GM19467 (cell line): Measurements from ENCODE around the gene RNF151.

Experiments used
- ATAC-seq: cut with Tn5 transposase; IDR thresholded peaks from one replicate; pipeline ENCODE4 v1.9.1; 2021; ENCODE audit warnings: mild to moderate bottlenecking, moderate library complexity; ENCODE audit not compliant: unreplicated experiment

RNF151 gene

DNA sequence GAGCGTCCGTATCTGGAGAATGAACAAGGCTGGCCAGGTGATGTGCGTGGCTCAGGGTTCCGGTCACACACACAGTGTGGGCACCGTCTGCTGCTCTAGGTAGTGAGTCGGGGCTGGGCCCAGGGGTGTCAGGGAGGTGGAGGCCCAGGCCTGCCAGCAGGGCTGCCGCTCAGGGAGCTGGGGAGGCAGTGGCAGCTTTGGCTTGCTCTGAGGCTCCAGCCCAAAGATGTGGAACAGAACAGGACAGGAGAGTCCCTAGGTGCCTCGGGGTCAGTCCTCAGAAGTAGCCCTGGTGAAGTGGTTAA, 9.5 kb downstream of the RNF151 start:
- ATAC-seq: no peak

DNA sequence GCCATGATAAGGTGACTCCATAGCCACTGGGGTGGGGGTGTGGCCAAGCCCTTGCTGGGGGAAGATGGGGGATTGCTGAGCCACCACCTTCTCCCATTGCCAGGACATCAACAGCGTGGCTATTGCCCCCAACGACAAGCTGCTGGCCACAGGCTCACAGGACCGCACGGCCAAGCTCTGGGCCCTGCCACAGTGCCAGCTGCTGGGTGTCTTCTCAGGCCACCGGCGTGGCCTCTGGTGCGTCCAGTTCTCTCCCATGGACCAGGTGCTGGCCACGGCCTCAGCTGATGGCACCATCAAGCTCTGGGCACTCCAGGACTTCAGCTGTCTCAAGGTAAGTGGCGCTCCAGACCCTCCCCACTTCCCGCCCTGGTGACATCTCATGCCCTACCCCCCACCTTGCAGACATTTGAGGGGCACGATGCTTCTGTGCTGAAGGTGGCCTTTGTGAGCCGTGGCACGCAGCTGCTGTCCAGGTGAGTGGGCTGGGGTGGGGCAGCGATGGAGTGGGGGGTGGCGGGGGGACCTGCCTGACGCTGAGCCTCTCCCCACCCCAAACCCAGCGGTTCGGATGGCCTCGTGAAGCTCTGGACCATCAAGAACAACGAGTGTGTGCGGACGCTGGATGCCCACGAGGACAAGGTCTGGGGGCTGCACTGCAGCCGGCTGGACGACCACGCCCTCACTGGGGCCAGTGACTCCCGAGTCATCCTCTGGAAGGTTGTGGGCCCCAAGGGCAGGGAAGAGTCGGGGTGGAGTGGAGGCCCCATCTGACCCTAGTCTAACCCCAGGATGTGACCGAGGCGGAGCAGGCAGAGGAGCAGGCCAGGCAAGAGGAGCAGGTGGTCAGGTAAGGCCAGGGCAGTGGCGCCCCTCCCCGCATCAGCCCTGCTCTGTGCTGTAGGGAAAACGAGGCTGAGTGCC, 10.6 kb downstream of the RNF151 start:
- no peak for ATAC-seq

DNA sequence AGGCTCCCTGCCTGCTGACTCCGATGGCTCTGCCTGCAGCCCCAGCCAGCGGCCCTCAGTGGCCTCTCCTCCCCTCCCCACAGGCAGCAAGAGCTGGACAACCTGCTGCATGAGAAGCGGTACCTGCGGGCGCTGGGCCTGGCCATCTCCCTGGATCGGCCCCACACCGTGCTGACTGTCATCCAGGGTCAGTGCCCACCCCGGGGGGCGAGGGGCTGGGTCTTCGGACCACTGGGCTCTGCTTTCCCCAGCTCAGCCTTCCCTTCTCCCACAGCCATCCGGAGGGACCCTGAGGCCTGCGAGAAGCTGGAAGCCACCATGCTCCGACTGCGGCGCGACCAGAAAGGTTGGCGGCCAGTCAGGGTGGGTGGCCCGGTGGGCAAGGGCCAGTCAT, 11.2 kb downstream of the RNF151 start:
- ATAC-seq: no peak

DNA sequence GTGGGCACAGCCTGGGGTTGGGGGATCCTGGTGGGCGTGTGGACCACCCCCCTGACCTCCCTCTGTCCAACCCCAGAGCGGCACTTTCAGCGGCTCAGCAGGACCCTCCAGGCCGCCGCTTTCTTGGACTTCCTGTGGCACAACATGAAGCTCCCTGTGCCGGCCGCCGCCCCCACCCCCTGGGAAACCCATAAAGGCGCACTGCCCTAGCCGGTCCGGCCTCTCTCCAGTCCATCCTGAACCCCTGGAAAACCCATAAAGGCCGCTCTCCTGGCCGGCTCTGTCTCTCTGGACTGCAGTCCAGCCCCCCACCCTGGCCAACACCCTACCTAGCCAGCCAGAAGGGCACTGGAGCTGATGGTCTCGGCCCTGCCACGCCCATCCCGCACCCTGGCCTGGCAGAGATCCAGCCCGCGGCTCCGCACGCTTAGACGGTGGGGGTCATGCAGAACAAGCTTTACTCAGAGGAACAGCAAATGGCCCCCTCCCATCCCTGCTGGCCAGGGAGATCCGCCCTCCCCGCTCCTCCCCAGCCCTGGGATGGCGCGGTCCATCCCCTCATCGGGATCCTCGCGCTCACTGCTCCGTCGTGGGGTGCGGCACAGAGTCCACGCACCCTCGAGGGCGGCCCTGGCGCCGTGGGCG, 11.9 kb downstream of the RNF151 start:
- ATAC-seq: no peak

DNA sequence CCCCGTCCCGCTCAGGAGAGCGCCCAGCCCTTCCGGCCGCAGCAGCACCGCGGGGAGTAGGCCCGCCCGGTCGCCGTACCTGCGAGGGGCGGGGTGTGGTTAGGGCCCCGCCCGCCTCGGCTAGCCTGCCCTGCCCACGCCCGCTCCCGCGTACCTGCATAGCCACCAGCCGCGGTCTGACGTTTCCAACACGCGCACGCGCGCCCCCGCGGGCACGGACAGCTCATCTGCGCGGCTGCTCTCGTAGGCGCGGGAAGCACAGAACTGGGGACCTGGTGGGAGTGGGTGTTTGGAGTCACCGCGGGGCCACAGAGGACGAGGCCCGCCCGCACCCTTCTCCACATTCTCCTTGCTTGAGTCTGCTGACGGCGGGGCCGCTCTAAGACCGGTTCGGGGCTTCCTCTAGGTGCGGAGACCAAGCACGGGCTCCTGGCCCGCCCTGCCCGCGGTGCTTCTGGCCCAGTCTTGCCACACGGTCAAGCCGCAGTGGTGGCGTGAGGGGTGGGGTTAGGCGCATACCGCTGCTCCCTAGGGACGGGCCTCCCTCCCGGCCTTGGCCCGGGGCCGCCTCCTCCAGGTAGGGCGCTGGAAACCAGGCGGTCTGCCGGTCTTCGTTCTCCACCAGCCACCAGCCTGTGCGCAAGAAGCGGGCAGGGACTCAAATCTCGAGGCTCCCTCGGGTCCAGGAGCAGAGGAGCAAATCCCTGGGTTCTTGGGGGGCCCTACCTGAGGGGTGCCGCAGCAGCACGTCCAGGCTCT, 12.8 kb downstream of the RNF151 start:
- ATAC-seq: no peak

DNA sequence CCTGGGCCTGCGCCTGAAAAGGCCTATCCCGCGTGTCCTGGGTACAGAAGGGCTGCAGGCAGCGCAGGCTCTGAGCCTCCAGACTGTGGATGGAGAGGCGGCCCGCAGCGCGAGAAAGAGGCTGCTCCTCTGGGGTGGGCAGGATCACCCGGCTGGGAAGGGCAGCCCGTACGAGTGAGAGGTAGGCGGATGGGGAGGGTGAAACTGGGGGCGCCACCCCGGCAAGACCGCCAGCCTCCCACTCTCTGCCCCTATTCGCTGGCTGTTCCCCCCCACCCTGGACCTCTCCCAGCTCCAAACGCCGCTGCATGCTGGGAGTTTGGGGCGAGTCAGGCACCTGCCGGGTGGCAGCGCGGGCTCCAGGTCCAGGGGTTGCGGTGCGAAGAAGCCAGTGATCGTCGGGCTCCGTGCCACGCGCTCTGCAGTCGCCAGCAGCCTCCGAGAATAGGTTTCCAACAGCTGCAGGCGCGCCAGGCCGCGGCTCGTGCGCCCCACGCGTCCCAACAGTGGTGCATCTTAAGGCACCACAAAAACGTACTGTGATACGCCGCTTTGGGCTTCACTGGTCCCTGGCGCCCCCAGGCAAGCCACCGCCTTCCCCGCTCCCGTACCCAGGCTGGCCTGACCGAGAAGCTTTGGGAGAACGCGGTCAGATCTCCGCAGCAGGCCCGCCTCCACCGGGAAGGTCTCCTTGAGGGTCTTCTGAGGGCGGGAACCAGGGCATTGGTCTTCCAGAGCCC, 13.5 kb downstream of the RNF151 start:
- no peak for ATAC-seq

DNA sequence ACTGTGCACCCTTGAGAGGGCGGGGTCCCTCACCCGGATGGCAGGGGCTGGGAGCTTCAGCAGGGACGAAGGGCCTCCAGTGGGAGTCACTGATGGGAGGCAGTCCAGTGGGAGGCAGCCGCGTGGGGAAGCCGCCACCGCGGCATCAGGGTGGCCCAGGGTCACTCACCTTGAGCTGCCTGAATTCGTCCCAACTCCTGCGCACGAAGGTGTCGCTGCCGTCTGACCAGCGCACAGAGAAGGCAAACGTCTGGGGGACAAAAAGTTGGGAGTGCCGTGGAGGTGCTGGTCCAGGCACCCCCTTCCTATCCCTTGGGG, 14.1 kb downstream of the RNF151 start:
- ATAC-seq: no peak

DNA sequence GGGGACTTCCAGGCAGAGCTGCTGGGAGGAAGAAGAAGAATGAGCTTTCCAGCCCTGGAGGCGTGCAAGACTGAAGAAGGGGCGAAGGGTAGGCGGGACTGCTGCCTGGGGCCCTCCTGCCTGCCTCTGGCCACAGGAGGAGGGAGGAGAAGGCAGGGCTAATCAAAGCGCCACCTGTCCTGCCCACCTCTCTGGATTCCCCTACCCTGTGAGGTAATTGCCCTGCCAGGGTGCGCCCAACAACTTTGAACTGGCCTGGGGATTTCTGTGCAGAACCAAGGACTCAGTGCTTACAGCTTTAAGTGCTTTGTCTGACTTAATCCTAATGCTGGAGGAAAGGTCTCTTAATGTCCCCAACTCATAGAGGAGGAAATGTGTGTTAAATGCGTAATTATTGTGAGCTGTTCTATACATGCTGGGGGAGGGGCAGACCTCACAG, 14.8 kb downstream of the RNF151 start, which contains the start of gene NOXO1:
Gene NOXO1, minus strand, starts transcription at position 72 of the 439 bp plus-strand sequence. CDS start 290 bp downstream, outside the sequence.
- no peak for ATAC-seq

DNA sequence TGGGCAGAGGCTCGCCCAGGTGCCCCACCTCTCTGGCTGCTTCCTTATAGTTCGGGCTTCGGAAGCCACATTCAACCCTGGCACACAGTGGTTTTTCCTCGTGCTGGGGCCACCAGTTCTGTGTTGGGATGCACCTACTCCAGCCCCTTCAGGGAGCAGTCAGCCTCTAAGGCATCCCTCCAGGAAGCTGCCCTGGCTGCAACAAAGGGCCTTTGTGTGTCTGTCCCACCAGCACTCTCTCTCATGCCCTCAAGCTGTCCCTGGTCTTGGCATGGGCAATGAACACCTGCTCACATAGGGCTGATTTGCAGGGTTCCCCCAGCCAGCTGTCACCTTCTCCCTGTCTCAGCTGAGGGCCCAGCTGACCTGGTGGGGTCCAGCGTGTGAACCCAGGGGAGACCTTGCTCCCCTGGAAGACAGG, 15.4 kb downstream of the RNF151 start:
- ATAC-seq: no peak

DNA sequence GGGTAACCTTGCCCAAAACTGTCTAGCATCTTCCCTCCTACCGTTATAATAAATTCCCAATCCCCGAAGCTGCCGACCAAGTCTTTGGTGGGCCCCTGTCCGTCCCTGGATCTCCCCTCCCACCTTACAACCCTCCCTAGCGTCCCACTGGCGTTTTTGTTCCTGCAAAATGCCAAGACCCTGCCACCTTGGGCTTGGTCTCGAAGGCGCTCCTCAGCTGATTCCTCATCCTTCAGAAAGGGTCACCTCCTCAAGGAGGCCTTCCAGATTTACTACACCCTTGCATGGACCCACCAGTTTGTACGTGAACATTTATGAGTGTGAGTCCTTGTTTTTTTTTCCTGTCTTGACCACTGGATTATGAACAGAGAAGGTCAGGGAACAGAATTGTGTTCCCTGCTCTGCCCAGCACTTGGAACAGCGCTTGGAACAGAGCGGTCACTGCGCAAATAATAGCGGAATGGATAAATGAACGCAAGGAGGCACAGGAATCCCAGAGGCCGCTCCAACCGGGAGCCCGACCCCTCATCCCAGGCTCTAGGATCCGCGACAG, 16.4 kb downstream of the RNF151 start:
- ATAC-seq: no peak

DNA sequence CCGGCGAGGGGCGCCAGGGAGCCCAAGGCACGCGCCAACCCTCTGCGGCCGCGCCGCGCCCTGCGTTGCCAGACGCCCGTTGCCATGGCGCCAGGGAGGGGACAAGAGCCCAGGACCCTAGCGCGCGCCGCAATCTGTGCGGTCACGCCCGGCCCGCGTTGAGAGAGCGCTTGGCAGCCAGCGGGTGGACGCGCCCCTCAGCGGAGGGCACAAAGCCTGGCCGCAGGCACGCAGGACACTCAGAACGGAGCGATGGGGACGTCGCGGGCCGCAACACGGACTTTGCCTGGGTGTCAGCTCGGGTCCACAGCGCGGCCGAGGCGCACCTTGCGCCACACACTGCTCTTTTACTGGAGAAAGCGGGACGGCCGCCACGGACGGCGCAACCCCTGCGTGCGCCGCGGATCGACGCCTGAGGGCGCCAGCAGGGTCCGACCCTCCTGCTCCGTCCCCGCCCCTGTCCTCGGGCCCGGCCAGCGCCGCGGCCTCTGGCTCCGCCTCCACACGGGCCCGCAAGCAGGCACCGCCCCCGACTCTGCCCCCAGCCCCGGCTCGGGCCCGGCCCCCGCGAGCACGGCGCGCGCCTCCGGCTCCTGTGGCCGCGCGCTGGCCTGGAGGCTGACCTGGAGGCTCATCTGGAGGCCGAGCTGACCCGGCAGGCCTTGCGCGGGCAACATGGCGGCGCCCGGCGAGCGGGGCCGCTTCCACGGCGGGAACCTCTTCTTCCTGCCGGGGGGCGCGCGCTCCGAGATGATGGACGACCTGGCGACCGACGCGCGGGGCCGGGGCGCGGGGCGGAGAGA, 17.1 kb downstream of the RNF151 start, which contains the start of gene GFER:
Gene GFER, plus strand, starts transcription at position 650 of the 803 bp plus-strand sequence. Its CDS starts 26 bp downstream, at position 676.
- ATAC-seq: peak; percentile 68

DNA sequence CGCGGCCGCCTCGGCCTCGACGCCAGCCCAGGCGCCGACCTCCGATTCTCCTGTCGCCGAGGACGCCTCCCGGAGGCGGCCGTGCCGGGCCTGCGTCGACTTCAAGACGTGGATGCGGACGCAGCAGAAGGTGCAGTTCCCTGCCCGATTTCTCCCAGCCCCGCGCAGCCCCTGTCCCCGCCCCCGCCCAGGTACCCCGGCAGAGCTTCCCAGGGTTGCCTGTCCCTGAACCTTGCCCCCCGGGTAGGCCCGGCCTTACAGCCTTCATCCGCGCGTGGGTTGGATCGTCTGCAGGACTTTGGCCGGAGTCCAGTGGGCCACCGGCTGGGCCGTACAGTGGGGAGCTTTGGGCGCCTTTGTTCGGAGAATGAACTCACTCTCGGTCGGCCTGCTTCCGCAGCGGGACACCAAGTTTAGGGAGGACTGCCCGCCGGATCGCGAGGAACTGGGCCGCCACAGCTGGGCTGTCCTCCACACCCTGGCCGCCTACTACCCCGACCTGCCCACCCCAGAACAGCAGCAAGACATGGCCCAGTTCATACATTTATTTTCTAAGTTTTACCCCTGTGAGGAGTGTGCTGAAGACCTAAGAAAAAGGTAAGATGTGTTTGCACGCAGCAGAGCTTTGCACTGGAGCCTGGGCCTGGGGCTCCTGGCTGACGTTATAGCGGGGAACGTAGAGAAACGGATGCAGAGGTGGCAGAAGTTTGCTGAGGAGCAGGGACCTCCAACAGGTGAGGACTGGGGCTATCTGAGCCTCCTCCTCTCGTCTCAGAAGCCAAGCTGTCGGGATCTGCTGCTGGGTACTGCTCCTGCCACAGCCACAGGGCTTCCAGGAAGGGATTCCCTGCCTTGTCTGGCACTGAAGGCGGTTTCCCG, 17.9 kb downstream of the RNF151 start:
- ATAC-seq: peak; percentile 4

DNA sequence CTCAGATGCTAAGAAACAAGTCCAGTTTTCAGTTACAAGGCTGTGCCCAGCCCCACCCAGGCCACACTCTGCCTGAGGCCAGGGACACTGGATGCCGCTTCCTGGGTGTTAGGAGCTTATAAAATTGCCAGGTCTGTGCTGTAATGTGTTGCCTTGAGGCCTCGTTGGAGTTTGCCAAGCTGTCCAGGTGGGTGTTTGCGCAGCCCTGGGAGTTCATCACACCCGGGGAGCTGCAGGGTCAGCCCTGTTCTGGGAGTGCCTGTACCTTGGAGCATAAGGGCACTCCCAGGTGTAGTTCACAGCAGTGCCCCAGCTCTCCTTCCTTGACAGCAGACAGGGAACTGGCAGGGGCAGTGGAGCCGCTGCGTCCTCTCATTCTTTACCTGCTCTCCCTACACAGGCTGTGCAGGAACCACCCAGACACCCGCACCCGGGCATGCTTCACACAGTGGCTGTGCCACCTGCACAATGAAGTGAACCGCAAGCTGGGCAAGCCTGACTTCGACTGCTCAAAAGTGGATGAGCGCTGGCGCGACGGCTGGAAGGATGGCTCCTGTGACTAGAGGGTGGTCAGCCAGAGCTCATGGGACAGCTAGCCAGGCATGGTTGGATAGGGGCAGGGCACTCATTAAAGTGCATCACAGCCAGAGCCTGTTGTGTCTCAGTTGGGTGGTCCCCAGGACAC, 19.0 kb downstream of the RNF151 start:
- no peak for ATAC-seq

DNA sequence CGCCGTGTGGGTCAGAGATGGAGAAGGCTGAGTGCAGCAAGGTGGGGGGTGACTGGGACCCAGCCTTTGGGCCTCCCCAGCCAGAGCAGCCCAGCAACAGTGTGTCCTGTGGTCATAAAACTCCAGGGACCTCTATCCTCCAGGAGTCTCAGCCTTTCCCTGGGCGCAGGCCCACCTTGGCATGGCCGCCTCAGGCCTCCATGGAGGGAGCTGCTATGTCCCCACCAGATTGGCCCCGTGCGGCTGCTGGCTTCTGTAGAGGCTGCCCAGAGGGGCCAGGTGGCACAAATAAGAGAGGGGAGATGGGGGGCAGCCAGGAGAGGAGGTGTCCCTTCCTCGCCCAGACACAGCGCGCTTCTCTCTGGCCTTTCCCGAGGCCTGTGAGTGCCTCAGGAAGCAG, 20.5 kb downstream of the RNF151 start:
- ATAC-seq: no peak

DNA sequence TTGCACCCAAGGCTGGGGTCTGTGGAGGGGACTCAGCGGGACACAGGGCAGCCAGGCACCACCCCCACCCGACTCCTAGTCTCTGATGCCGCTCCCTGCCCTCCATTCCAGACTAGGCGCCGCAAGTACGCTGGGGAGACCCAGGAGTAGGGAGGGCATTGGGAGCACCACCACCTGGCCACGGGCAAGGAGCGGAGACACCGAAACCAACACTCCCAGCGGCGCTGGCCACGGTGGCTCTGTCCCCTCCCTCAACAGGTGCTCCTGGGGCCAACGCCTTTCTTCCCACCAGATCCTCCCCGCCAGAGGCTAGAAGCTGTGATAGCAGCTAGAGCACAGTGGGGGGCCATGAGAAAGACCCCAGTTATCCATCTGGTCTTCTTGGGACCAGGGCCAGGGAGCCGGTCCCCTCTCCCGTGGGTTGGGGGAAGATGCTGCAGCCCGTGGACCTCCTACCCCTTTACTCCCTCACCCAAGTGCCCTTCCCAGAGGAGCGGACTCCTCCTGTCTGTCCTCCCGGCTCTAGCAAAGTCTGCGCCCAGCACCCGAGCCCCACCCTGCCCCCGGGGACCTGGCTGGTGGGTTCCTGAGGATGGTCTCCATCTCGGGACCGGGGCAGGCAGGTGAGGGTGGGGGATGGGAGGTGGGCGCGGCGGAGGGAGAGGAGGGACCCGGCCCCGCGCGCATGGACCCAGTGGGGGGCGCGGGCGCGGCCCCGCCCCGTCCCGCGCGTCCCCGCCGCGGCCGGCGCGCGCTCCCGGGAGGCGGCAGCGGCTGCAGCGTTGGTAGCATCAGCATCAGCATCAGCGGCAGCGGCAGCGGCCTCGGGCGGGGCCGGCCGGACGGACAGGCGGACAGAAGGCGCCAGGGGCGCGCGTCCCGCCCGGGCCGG, 22.8 kb downstream of the RNF151 start, which contains the start of gene SYNGR3:
Gene SYNGR3, plus strand, starts transcription at position 762 of the 892 bp plus-strand sequence. CDS start 133 bp downstream, outside the sequence.
- no peak for ATAC-seq

DNA sequence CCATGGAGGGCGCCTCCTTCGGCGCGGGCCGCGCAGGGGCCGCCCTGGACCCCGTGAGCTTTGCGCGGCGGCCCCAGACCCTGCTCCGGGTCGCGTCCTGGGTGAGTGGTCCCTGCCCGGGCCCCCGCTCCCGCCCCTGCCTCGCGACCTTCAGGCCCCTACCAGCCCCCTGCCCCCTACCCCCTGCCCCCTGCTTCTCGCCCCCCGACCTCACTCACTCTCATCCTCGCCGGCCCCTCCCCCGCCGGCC, 23.4 kb downstream of the RNF151 start:
- no peak for ATAC-seq

DNA sequence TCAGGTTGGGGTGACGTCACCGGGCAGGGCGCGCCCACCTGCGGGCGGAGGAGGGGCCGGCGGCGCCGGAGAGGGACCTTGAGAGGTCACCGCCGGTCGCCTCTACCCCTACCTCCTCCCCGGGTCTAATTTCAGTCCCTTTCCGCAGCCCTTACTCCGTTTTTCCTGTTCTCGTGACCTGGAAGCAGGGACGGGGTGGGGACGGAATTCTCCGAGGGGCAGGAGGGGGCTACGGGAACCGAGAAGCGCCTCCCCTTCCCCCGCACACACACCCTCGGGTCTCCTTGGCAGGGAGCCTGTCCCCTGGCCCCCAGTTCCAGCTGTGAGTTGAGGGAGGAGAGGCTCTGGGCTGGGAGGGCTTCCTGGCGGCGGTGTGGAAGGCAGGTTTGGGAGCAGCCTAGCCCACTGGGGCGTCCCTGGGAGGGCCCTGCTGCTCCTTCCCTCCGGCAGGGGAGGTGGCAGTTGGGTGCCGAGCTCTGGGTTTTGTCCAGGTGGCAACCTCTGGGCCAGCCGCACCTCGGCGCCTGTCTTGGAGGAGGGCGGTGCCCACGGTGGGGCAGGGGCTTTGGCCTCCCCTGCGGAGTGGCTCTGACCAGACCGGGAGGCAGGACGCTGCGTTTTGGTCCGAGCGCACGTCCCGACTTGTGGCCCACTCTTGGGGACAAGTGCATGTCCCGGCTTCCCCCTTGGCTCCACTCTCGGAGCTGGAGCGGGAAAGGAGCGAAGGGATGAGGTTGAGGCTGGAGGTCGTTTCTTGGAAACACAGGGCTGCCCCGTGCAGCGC, 23.9 kb downstream of the RNF151 start:
- ATAC-seq: no peak
